ENCODE measurements around the gene STK39.
"Not testable (repeated sequence)": the region's sequence is repeated elsewhere in the genome, so short reads cannot be mapped to it uniquely, and the experiment has no call there.

Gene STK39

GRCh38 chr2:168132389-168132788, 115.0 kb downstream of the STK39 start:
- FAIRE-seq: no peak

GRCh38 chr2:168130346-168130745, 117.0 kb downstream of the STK39 start:
- FAIRE-seq: no peak

- FAIRE-seq: no peak
Measured at GRCh38 chr2:168127371-168127770, 120.0 kb downstream of the STK39 start.

- not testable (repeated sequence) for FAIRE-seq
Measured at GRCh38 chr2:168122210-168122609, 125.2 kb downstream of the STK39 start.

- FAIRE-seq: no peak
Measured at GRCh38 chr2:168120730-168121129, 126.7 kb downstream of the STK39 start.

GRCh38 chr2:168120310-168120709, 127.1 kb downstream of the STK39 start:
- FAIRE-seq: no peak

- no peak for FAIRE-seq
Measured at GRCh38 chr2:168119515-168120141, 127.8 kb downstream of the STK39 start.

- no peak for FAIRE-seq
Measured at GRCh38 chr2:168118733-168119514, 128.5 kb downstream of the STK39 start.

GRCh38 chr2:168116448-168116847, 130.9 kb downstream of the STK39 start:
- FAIRE-seq: no peak

- no peak for FAIRE-seq
Measured at GRCh38 chr2:168114619-168115018, 132.8 kb downstream of the STK39 start.

GRCh38 chr2:168114040-168114439, 133.4 kb downstream of the STK39 start:
- FAIRE-seq: no peak

- FAIRE-seq: no peak
Measured at GRCh38 chr2:168107322-168107721, 140.1 kb downstream of the STK39 start.

- no peak for FAIRE-seq
Measured at GRCh38 chr2:168105127-168105683, 142.2 kb downstream of the STK39 start.

GRCh38 chr2:168097431-168097830, 150.0 kb downstream of the STK39 start:
- no peak for FAIRE-seq

GRCh38 chr2:168096158-168096557, 151.2 kb downstream of the STK39 start:
- no peak for FAIRE-seq

- FAIRE-seq: no peak
Measured at GRCh38 chr2:168091986-168092385, 155.4 kb downstream of the STK39 start.

GRCh38 chr2:168090366-168091135, 156.8 kb downstream of the STK39 start:
- no peak for FAIRE-seq

GRCh38 chr2:168089200-168089599, 158.2 kb downstream of the STK39 start:
- no peak for FAIRE-seq

- FAIRE-seq: no peak
Measured at GRCh38 chr2:168087401-168087800, 160.0 kb downstream of the STK39 start.

- FAIRE-seq: no peak
Measured at GRCh38 chr2:168086851-168087250, 160.5 kb downstream of the STK39 start.

GRCh38 chr2:168085801-168086361, 161.5 kb downstream of the STK39 start:
- no peak for FAIRE-seq

- FAIRE-seq: no peak
Measured at GRCh38 chr2:168084288-168084687, 163.1 kb downstream of the STK39 start.

GRCh38 chr2:168081452-168081851, 165.9 kb downstream of the STK39 start:
- not testable (repeated sequence) for FAIRE-seq

All from colon (tissue), 2 donors.